GM23338 (cell line): ENCODE results near the gene RHOB. TPM values are rescaled to one million over a fixed set of nuclear protein-coding genes. Genes with fewer than 3 reads are reported as not detected.

ENCODE experiments used
- ATAC-seq: fragments of 200-7000 bp; cut with Tn5 transposase; 3 replicates; pipeline ENCODE4 v1.9.1; 2020
- DNase-seq: peaks from one replicate; pipeline ENCODE4 v3.0.0-alpha.2; 2015; ENCODE audit warnings: low spot score
- H2AFZ ChIP-seq: fragments of 200-600 bp; sonication (generic); 2 replicates; pipeline ENCODE4 v1.8.0; 2016; ENCODE audit warnings: antibody characterized with exemption, mild to moderate bottlenecking, moderate library complexity
- H3F3A ChIP-seq: fragments of 200-600 bp; sonication (generic); replicated peaks from 2 replicates; pipeline ENCODE4 v1.8.0; 2017; ENCODE audit warnings: antibody characterized with exemption, mixed run types, low read depth
- H3K27ac ChIP-seq: fragments of 200-600 bp; sonication (generic); 2 replicates; pipeline ENCODE4 v1.6.1; 2016; ENCODE audit warnings: low read depth
- H3K27me3 ChIP-seq: fragments of 200-600 bp; sonication (generic); 2 replicates; pipeline ENCODE4 v1.8.0; 2016; ENCODE audit warnings: mild to moderate bottlenecking, mixed run types, moderate library complexity; ENCODE audit not compliant: insufficient read depth
- H3K36me3 ChIP-seq: fragments of 200-600 bp; sonication (generic); 2 replicates; pipeline ENCODE4 v1.8.0; 2016; ENCODE audit warnings: mild to moderate bottlenecking; ENCODE audit not compliant: insufficient read depth
- H3K4me1 ChIP-seq: fragments of 200-600 bp; sonication (generic); 2 replicates; pipeline ENCODE4 v1.8.0; 2016; ENCODE audit warnings: mild to moderate bottlenecking, moderate library complexity; ENCODE audit not compliant: insufficient read depth
- H3K4me2 ChIP-seq: fragments of 200-600 bp; sonication (generic); 2 replicates; pipeline ENCODE4 v1.7.1; 2017; ENCODE audit warnings: mixed run types
- H3K4me3 ChIP-seq: fragments of 200-600 bp; sonication (generic); 2 replicates; pipeline ENCODE4 v1.6.1; 2016; ENCODE audit warnings: mixed run types
- H3K79me2 ChIP-seq: fragments of 200-600 bp; sonication (generic); replicated peaks from 2 replicates; pipeline ENCODE4 v1.8.0; 2017; ENCODE audit warnings: mild to moderate bottlenecking; ENCODE audit not compliant: insufficient read depth
- H3K9me2 ChIP-seq: fragments of 200-600 bp; sonication (generic); 2 replicates; pipeline ENCODE4 v1.8.0; 2017; ENCODE audit not compliant: insufficient read depth
- H4K20me1 ChIP-seq: fragments of 200-600 bp; sonication (generic); replicated peaks from 2 replicates; pipeline ENCODE4 v1.8.0; 2017; ENCODE audit warnings: mild to moderate bottlenecking; ENCODE audit not compliant: insufficient read depth
- H3K27ac Mint-ChIP-seq: 2 replicates; pipeline ENCODE4 v1.8.0; 2020; ENCODE audit warnings: inconsistent platforms, mild to moderate bottlenecking, moderate library complexity, mixed read lengths
- H3K27me3 Mint-ChIP-seq: 3 replicates; pipeline ENCODE4 v1.8.0; 2022; ENCODE audit warnings: low read depth, mild to moderate bottlenecking, moderate library complexity, mixed read lengths, inconsistent platforms; ENCODE audit not compliant: insufficient read depth, poor library complexity
- H3K36me3 Mint-ChIP-seq: 3 replicates; pipeline ENCODE4 v1.8.0; 2021; ENCODE audit warnings: low read depth, mild to moderate bottlenecking, inconsistent platforms, moderate library complexity, mixed read lengths
- H3K4me1 Mint-ChIP-seq: 3 replicates; pipeline ENCODE4 v1.8.0; 2020; ENCODE audit warnings: mild to moderate bottlenecking, inconsistent platforms, mixed read lengths
- H3K4me3 Mint-ChIP-seq: 3 replicates; pipeline ENCODE4 v1.8.0; 2021; ENCODE audit warnings: moderate library complexity, mild to moderate bottlenecking, inconsistent platforms, mixed read lengths
- H3K9me3 Mint-ChIP-seq: 3 replicates; pipeline ENCODE4 v1.8.0; 2020; ENCODE audit warnings: moderate library complexity, mild to moderate bottlenecking, inconsistent platforms, mixed read lengths
- CREB1 ChIP-seq: fragments of 250-450 bp; sonication (Bioruptor Pico); IDR thresholded peaks from 2 replicates; pipeline ENCODE4 v1.5.0; 2020; ENCODE audit warnings: low read depth, mild to moderate bottlenecking, moderate library complexity
- EZH2 ChIP-seq: fragments of 200-600 bp; sonication (generic); IDR thresholded peaks from one replicate; pipeline ENCODE4 v1.8.0; 2017; ENCODE audit warnings: antibody characterized with exemption, mild to moderate bottlenecking, low read depth; ENCODE audit not compliant: unreplicated experiment
- EZH2phosphoT487 ChIP-seq: fragments of 200-600 bp; sonication (generic); IDR thresholded peaks from one replicate; pipeline ENCODE4 v1.8.1; 2018; ENCODE audit warnings: antibody characterized with exemption; ENCODE audit not compliant: unreplicated experiment
- JUNB ChIP-seq: IDR thresholded peaks from one replicate; pipeline ENCODE4 v1.6.1; 2016; ENCODE audit warnings: antibody characterized with exemption; ENCODE audit not compliant: unreplicated experiment
- NANOG ChIP-seq: IDR thresholded peaks from 2 replicates; pipeline ENCODE4 v1.6.1; 2016; ENCODE audit warnings: antibody characterized with exemption, borderline replicate concordance
- STAT1 ChIP-seq: IDR thresholded peaks from one replicate; pipeline ENCODE4 v1.6.1; 2016; ENCODE audit warnings: antibody characterized with exemption; ENCODE audit not compliant: unreplicated experiment
- polyA plus RNA-seq: library from polyadenylated mRNA; unstranded; fragments of >200 nt; fragmentation: Nextera tagmentation; extraction: Ambion mirVana; gene quantifications from 2 replicates; pipeline ENCODE4 v1.2.1, GENCODE V29; 2016
- total RNA-seq: library from RNA; depleted of rRNA; stranded (reverse); fragments of >200 nt; shearing (Covaris generic); gene quantifications from 2 replicates; pipeline ENCODE4 v1.2.3, GENCODE V29; 2014
- TF ChIP-seq, protein P1 (sequence below): fragments of 250-450 bp; sonication (Bioruptor Pico); IDR thresholded peaks from 2 replicates; pipeline ENCODE4 v1.5.0; 2020; ENCODE audit warnings: mild to moderate bottlenecking, moderate library complexity

RHOB gene
- total and polyA plus RNA-seq, 2 experiments from 2014 or later: 6.6 to 26.9 TPM

DNA sequence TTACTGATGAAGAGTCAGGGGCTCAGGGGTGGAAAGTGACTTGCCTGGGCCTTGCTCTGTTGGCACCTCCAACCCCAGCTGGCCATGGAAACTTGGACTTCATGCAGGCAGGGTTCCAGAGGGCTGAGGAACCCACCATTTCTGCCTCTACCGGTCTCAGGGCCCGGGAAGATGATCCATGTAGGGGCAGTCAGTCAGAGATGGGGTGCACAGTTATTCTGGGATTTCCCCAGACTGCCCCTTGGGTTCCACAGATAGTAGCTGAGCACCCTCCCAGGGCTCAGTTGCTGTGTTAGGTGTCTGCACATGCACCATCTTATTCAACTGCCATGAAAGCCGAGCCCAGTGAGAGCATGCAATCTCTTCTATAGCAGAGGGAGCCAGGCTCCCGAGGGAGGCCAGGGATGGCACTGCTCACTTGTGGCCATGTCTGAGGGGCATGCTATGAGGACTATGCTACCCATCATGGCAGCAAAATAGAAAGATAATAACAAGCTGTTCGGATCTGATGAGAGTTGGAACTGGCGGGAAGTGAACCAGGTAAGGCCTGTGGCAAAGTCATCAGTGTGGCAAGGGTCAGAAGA lies 37.3 kb downstream of the RHOB start:
- Histone ChIP-seq H3K27ac (no peak overlapping the region), H3K4me3 (no peak overlapping the region), H3K4me2 (no peak overlapping the region), H4K20me1 (no peaks in the 10 kb centered on the region), H3K9me2 (no peaks in the 10 kb centered on the region), H3K36me3 (no peaks in the 10 kb centered on the region), H3F3A (no peaks in the 10 kb centered on the region), H3K79me2 (no peaks in the 10 kb centered on the region), H3K27me3 (no peaks in the 10 kb centered on the region), H2AFZ (no peak overlapping the region), H3K4me1 (peaks cover 15% of the 10 kb centered on the region)
- no peak overlapping the region for H3K27ac Mint-ChIP-seq
- H3K9me3 Mint-ChIP-seq: no peaks in the 10 kb centered on the region
- peaks cover 9% of the 10 kb centered on the region for H3K27me3 Mint-ChIP-seq
- H3K4me1 Mint-ChIP-seq: peaks cover 20% of the 10 kb centered on the region
- TF ChIP-seq STAT1 (no peak), EZH2phosphoT487 (no peak), NANOG (no peak)
- no peaks in the 10 kb centered on the region for H3K36me3 Mint-ChIP-seq
- DNase-seq: no peak
- no peak overlapping the region for H3K4me3 Mint-ChIP-seq
- ATAC-seq: no peak

DNA sequence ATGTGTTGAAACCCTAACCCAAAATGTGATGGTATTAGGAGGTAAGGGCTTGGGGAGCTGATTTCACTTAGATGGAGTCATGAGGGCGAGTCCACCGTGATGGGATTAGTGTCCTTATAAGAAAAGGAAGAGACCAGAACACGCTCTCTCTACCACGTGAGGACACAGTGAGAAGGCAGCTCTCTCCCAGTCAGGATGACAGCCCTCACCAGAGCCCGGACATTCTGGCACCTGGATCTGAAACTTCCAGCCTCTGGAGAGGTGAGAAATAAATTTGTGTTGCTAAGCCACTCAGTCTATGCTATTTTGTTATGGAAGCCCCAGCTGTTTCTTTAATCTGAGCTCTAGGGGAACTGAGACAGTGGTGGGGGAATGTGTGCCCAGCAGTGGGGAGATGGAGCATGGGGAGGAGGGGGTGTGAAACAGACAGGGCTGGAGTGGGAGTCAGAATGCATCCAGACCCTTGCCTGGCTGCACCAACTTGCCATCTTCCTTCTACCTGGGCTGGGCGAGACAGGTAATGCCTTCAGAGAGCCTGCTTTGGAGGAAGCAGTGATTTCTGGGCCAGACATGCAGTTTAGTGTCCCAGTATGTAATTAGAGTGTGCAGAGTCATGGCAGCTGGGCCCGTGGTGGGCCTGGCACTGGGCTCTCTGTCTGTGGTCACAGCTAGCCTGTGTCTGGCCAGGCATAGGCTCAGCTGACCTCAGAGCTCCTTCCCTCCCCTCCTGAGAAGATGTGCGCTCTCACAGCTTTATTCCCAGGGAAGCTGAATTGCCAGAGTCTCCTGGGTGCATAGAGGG lies 38.1 kb downstream of the RHOB start:
- Mint-ChIP-seq H3K27ac (no peak overlapping the region), H3K27me3 (peaks cover 9% of the 10 kb centered on the region), H3K36me3 (no peaks in the 10 kb centered on the region), H3K4me3 (no peak overlapping the region), H3K4me1 (peaks cover 20% of the 10 kb centered on the region), H3K9me3 (no peaks in the 10 kb centered on the region)
- H3K4me1 ChIP-seq: peaks cover 15% of the 10 kb centered on the region
- H3K4me3 ChIP-seq: no peak overlapping the region
- no peak for ATAC-seq
- H3K9me2 ChIP-seq: no peaks in the 10 kb centered on the region
- no peak for DNase-seq
- H3K4me2 ChIP-seq: no peak overlapping the region
- no peak for TF ChIP-seq JUNB
- H3F3A ChIP-seq: no peaks in the 10 kb centered on the region
- no peak overlapping the region for H2AFZ ChIP-seq
- H3K27me3 ChIP-seq: no peaks in the 10 kb centered on the region
- no peak overlapping the region for H3K27ac ChIP-seq
- H4K20me1 ChIP-seq: no peaks in the 10 kb centered on the region
- no peaks in the 10 kb centered on the region for H3K79me2 ChIP-seq
- H3K36me3 ChIP-seq: no peaks in the 10 kb centered on the region

DNA sequence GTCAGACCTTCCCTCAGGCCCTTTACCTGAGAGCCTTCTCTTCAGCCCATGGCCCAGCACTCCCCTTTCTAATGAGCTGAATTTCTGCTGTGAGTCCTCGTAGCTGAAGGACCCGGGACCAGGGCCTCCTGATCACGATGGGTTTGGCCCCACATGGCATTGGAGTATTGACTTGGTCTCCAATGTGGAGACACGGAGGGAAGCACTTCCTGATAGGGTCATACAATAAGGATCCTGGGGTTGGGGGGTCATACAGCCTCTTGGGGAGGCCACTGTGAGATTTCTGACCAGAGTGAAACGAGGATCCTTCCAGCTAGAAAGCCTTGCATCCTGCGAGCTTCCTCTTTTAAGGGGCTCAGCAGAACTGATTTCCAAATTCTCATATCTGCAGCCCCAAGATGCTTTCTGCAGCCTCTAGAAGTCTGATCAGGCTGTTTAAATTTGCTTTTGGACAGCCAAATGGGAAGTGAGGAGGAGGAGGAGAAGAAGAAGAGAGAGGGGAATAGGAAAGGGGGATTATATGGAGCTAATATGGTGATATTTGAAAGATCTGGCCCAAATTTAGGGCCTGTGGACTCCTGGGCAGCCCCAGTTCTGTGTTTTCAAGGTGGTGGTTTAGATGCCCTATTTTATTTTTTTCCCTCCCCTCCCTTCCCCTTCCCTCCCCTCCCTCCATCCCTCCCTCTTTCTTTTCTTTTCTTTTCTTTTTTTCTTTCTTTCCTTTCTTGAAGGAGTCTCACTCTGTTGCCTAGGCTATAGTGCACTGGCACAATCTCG lies 38.9 kb downstream of the RHOB start:
- Mint-ChIP-seq H3K9me3 (no peaks in the 10 kb centered on the region; the same call in 2 of the 3 replicates), H3K27me3 (peaks cover 14% of the 10 kb centered on the region), H3K36me3 (no peaks in the 10 kb centered on the region), H3K4me1 (peaks cover 21% of the 10 kb centered on the region), H3K27ac (no peak overlapping the region), H3K4me3 (no peak overlapping the region)
- Histone ChIP-seq H3K27me3 (no peaks in the 10 kb centered on the region), H3K27ac (no peak overlapping the region), H4K20me1 (no peaks in the 10 kb centered on the region), H3K9me2 (no peaks in the 10 kb centered on the region), H3K4me1 (peaks cover 15% of the 10 kb centered on the region), H3K4me3 (no peak overlapping the region), H3F3A (no peaks in the 10 kb centered on the region), H2AFZ (no peak overlapping the region), H3K36me3 (no peaks in the 10 kb centered on the region), H3K4me2 (no peak overlapping the region), H3K79me2 (no peaks in the 10 kb centered on the region)
- DNase-seq: no peak
- no peak for ATAC-seq
- TF ChIP-seq CREB1 (CRISPR knock-in tag) (no peak), EZH2 (no peak)
- TF ChIP-seq, protein P1, sequence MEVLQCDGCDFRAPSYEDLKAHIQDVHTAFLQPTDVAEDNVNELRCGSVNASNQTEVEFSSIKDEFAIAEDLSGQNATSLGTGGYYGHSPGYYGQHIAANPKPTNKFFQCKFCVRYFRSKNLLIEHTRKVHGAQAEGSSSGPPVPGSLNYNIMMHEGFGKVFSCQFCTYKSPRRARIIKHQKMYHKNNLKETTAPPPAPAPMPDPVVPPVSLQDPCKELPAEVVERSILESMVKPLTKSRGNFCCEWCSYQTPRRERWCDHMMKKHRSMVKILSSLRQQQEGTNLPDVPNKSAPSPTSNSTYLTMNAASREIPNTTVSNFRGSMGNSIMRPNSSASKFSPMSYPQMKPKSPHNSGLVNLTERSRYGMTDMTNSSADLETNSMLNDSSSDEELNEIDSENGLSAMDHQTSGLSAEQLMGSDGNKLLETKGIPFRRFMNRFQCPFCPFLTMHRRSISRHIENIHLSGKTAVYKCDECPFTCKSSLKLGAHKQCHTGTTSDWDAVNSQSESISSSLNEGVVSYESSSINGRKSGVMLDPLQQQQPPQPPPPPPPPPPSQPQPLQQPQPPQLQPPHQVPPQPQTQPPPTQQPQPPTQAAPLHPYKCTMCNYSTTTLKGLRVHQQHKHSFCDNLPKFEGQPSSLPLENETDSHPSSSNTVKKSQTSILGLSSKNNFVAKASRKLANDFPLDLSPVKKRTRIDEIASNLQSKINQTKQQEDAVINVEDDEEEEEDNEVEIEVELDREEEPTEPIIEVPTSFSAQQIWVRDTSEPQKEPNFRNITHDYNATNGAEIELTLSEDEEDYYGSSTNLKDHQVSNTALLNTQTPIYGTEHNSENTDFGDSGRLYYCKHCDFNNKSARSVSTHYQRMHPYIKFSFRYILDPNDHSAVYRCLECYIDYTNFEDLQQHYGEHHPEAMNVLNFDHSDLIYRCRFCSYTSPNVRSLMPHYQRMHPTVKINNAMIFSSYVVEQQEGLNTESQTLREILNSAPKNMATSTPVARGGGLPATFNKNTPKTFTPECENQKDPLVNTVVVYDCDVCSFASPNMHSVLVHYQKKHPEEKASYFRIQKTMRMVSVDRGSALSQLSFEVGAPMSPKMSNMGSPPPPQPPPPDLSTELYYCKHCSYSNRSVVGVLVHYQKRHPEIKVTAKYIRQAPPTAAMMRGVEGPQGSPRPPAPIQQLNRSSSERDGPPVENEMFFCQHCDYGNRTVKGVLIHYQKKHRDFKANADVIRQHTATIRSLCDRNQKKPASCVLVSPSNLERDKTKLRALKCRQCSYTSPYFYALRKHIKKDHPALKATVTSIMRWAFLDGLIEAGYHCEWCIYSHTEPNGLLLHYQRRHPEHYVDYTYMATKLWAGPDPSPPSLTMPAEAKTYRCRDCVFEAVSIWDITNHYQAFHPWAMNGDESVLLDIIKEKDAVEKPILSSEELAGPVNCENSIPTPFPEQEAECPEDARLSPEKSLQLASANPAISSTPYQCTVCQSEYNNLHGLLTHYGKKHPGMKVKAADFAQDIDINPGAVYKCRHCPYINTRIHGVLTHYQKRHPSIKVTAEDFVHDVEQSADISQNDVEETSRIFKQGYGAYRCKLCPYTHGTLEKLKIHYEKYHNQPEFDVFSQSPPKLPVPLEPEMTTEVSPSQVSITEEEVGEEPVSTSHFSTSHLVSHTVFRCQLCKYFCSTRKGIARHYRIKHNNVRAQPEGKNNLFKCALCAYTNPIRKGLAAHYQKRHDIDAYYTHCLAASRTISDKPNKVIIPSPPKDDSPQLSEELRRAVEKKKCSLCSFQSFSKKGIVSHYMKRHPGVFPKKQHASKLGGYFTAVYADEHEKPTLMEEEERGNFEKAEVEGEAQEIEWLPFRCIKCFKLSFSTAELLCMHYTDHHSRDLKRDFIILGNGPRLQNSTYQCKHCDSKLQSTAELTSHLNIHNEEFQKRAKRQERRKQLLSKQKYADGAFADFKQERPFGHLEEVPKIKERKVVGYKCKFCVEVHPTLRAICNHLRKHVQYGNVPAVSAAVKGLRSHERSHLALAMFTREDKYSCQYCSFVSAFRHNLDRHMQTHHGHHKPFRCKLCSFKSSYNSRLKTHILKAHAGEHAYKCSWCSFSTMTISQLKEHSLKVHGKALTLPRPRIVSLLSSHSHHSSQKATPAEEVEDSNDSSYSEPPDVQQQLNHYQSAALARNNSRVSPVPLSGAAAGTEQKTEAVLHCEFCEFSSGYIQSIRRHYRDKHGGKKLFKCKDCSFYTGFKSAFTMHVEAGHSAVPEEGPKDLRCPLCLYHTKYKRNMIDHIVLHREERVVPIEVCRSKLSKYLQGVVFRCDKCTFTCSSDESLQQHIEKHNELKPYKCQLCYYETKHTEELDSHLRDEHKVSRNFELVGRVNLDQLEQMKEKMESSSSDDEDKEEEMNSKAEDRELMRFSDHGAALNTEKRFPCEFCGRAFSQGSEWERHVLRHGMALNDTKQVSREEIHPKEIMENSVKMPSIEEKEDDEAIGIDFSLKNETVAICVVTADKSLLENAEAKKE (CRISPR knock-in tag): no peak
